Endothelial cell of umbilical vein (primary cell): Measurements from ENCODE around the gene UBE2C. TPM values are rescaled to one million over a fixed set of nuclear protein-coding genes. Genes with fewer than 3 reads are reported as not detected.
A peak's percentile ranks its signal among the peaks of the same experiment; 100 is the strongest.

ENCODE experiments used
- BruUV-seq: library from RNA; stranded (reverse); fragments of 400-500 nt; replicated peaks from 2 replicates; lab custom pipeline; 2021; lab: Mats Ljungman, UMichigan
- CTCF ChIA-PET: fragments of 300-600, 350-600 bp; sonication (Branson Sonifier 250); formaldehyde crosslinking; loops from one replicate; lab custom pipeline; 2021; ENCODE audit warnings: antibody characterized with exemption, inconsistent platforms; lab: Charles Lee
- POLR2A ChIA-PET: fragments of 300-600, 350-600 bp; sonication (Branson Sonifier 250); formaldehyde crosslinking; loops from one replicate; lab custom pipeline; 2021; ENCODE audit warnings: antibody characterized with exemption, inconsistent platforms; lab: Charles Lee
- DNase-seq: peaks from one replicate; pipeline ENCODE4 v3.0.0-alpha.2; 2011; ENCODE audit warnings: low read depth, low spot score
- FAIRE-seq: peaks from 2 replicates; lab custom pipeline; 2011; peaks lifted over from hg19 to GRCh38; lab: Jason Lieb, UNC
- H2AFZ ChIP-seq: 2 replicates; pipeline ENCODE4 v1.6.0; 2012; ENCODE audit warnings: low read depth, low read length, control low read depth, inconsistent platforms
- H3K27ac ChIP-seq: 2 replicates; pipeline ENCODE4 v1.5.1; 2011; ENCODE audit warnings: low read depth, mild to moderate bottlenecking, control low read depth, low read length, moderate library complexity; ENCODE audit not compliant: insufficient read depth
- H3K27me3 ChIP-seq, 2 experiments: 2 replicates each; pipeline versions ENCODE4 v1.6.0 to v1.6.1; 2011; ENCODE audit warnings: low read length in 2 of 2, mixed read lengths in 1 of 2; ENCODE audit not compliant: control insufficient read depth in 2 of 2, insufficient read depth in 2 of 2
- H3K36me3 ChIP-seq, 2 experiments: 2 replicates in 1 of 2; 3 replicates in 1 of 2; pipeline ENCODE4 v1.5.1; 2011; ENCODE audit warnings: low read length in 2 of 2, mild to moderate bottlenecking in 1 of 2, moderate library complexity in 1 of 2; ENCODE audit not compliant: control insufficient read depth in 2 of 2, insufficient read depth in 2 of 2; ENCODE audit errors: extremely low read depth in 1 of 2
- H3K4me1 ChIP-seq: 3 replicates; pipeline ENCODE4 v1.5.1; 2011; ENCODE audit warnings: mild to moderate bottlenecking, low read length; ENCODE audit not compliant: control insufficient read depth, insufficient read depth; ENCODE audit errors: extremely low read depth
- H3K4me2 ChIP-seq: 2 replicates; pipeline ENCODE4 v1.6.1; 2011; ENCODE audit warnings: low read length, control low read depth, mixed read lengths; ENCODE audit not compliant: insufficient read depth
- H3K4me3 ChIP-seq, 3 experiments: fragments of 200-600 bp in 1 of 3; sonication (generic), shearing (Covaris generic) in 1 of 3; replicated peaks in 1 of 3; 2 replicates each; pipeline ENCODE4 v1.5.1; 2011 to 2016; ENCODE audit warnings: control low read depth in 3 of 3, low read length in 3 of 3, mild to moderate bottlenecking in 2 of 3, inconsistent platforms in 1 of 3, low read depth in 1 of 3, moderate library complexity in 1 of 3; ENCODE audit not compliant: insufficient read depth in 1 of 3
- H3K79me2 ChIP-seq: 2 replicates; pipeline ENCODE4 v1.6.0; 2012; ENCODE audit warnings: low read length, inconsistent platforms; ENCODE audit not compliant: control insufficient read depth, insufficient read depth
- H3K9ac ChIP-seq: replicated peaks from 2 replicates; pipeline ENCODE3; 2011; ENCODE audit warnings: low read length, control low read depth; ENCODE audit not compliant: insufficient read depth; ENCODE audit errors: extremely low read depth
- H3K9me1 ChIP-seq: replicated peaks from 3 replicates; pipeline ENCODE4 v1.6.0; 2011; ENCODE audit warnings: mild to moderate bottlenecking, low read length; ENCODE audit not compliant: control insufficient read depth, insufficient read depth; ENCODE audit errors: extremely low read depth
- H3K9me3 ChIP-seq: replicated peaks from 2 replicates; pipeline ENCODE4 v1.5.1; 2012; ENCODE audit warnings: low read length, inconsistent platforms; ENCODE audit not compliant: control insufficient read depth, insufficient read depth
- H4K20me1 ChIP-seq: replicated peaks from 2 replicates; pipeline ENCODE3; 2011; ENCODE audit warnings: mild to moderate bottlenecking, low read length; ENCODE audit not compliant: control insufficient read depth, insufficient read depth; ENCODE audit errors: extremely low read depth
- CTCF ChIP-seq, 2 donors: IDR thresholded peaks; 1 replicate in 1 of 2; 2 replicates in 1 of 2; pipeline ENCODE4 v1.5.1; 2011; ENCODE audit warnings: low read length in 2 of 2, mild to moderate bottlenecking in 2 of 2, moderate library complexity in 2 of 2, control low read depth in 1 of 2, inconsistent platforms in 1 of 2, low read depth in 1 of 2; ENCODE audit not compliant: insufficient read depth in 1 of 2; ENCODE audit errors: extremely low read depth in 1 of 2
- EZH2 ChIP-seq: IDR thresholded peaks from 2 replicates; pipeline ENCODE4 v1.6.1; 2012; ENCODE audit warnings: borderline replicate concordance, low read depth, mild to moderate bottlenecking, moderate library complexity, low read length, inconsistent platforms; ENCODE audit not compliant: severe bottlenecking
- FOS ChIP-seq: IDR thresholded peaks from 2 replicates; pipeline ENCODE4 v1.6.1; 2011; ENCODE audit warnings: mild to moderate bottlenecking, low read length, moderate library complexity, borderline replicate concordance; ENCODE audit not compliant: insufficient read depth
- GATA2 ChIP-seq: IDR thresholded peaks from 2 replicates; pipeline ENCODE4 v1.7.0; 2011; ENCODE audit warnings: low read depth, mild to moderate bottlenecking, moderate library complexity, mixed read lengths, low read length; ENCODE audit not compliant: insufficient read length, insufficient read depth
- JUN ChIP-seq: IDR thresholded peaks from 2 replicates; pipeline ENCODE4 v1.6.1; 2011; ENCODE audit warnings: borderline replicate concordance, low read depth; ENCODE audit not compliant: insufficient read length, insufficient read depth
- MAX ChIP-seq: IDR thresholded peaks from 2 replicates; pipeline ENCODE4 v1.6.1; 2011; ENCODE audit not compliant: insufficient read depth, insufficient read length
- MYC ChIP-seq: IDR thresholded peaks from one replicate; pipeline ENCODE4 v1.6.1; 2011; ENCODE audit warnings: mild to moderate bottlenecking, low read depth, low read length
- POLR2A ChIP-seq: IDR thresholded peaks from 2 replicates; pipeline ENCODE4 v1.6.1; 2012; ENCODE audit warnings: low read depth, mild to moderate bottlenecking, control low read depth, low read length
- POLR2AphosphoS5 ChIP-seq: IDR thresholded peaks from 2 replicates; pipeline ENCODE4 v1.6.1; 2012; ENCODE audit warnings: low read depth, mild to moderate bottlenecking, control low read depth, low read length, moderate library complexity; ENCODE audit not compliant: insufficient read depth
- dilution Hi-C: fragments of 300-500 bp; cut with MboI; formaldehyde crosslinking; loops from one replicate; pipeline ENCODE4 v1.15.0; 2019; ENCODE audit warnings: low sequenced_read_pairs; ENCODE audit not compliant: extremely low pct_ligation_motif_present
- intact Hi-C: fragments of 100-400 bp; cut with micrococcal nuclease; formaldehyde crosslinking; loops from one replicate; pipeline ENCODE4 v1.10.0; 2022
- polyA plus RNA-seq, 4 experiments: library from polyadenylated mRNA; depleted of rRNA in 3 of 4; stranded (reverse) in 3 of 4; unstranded in 1 of 4; fragments of >200 nt; gene quantifications; 2 replicates each; pipeline versions ENCODE4 v1.2.1 to v1.2.3, GENCODE V29; 2011 to 2012; ENCODE audit warnings: missing spikeins in 1 of 4
- total RNA-seq: library from RNA; stranded (reverse); gene quantifications from 2 replicates; pipeline ENCODE4 v1.2.3, GENCODE V29; 2021

The UBE2C gene
- total and polyA plus RNA-seq, 2 donors (not counting 3 experiments of a cell fraction or from before 2014, with no cell fraction given), result 129 to 130 TPM

- no peaks in the 10 kb centered on the region for H3K27me3 ChIP-seq
- H3K9me3 ChIP-seq, result no peaks in the 10 kb centered on the region
- no peaks in the 10 kb centered on the region for H4K20me1 ChIP-seq
- no peaks in the 10 kb centered on the region for H3K79me2 ChIP-seq
- POLR2A ChIA-PET, result no interaction called here
- no peak overlapping the region for H3K4me2 ChIP-seq
- dilution Hi-C loops, result no loop called here
- no peak overlapping the region for H3K9ac ChIP-seq
- no peak overlapping the region for H3K27ac ChIP-seq
- no peak for DNase-seq
- CTCF ChIA-PET, result interaction anchor here (1.9 to 2.4 kb wide), 2 partner anchors 12 to 16 kb away, joined by 7 to 14 read pairs; no protein-coding TSS in a partner anchor
- peaks cover 32% of the 10 kb centered on the region for H3K4me1 ChIP-seq
- intact Hi-C loops, result no loop called here
- no peak for TF ChIP-seq EZH2
- TF ChIP-seq FOS, result peak; percentile 38
- H3K4me3 ChIP-seq, result no peak overlapping the region
- no TSS peak for BruUV-seq
- no peak for FAIRE-seq
- no peaks in the 10 kb centered on the region for H3K9me1 ChIP-seq
- H2AFZ ChIP-seq, result no peak overlapping the region
- no peaks in the 10 kb centered on the region for H3K36me3 ChIP-seq
Measured at GRCh38 chr20:45782890-45783289, 29.6 kb upstream of the UBE2C start.

- H3K4me2 ChIP-seq, result no peak overlapping the region
- ChIA-PET POLR2A (no interaction called here), CTCF (interaction anchor here (1.9 to 2.4 kb wide), 2 partner anchors 13 to 15 kb away, joined by 7 to 14 read pairs; no protein-coding TSS in a partner anchor)
- peaks cover 23% of the 10 kb centered on the region for H3K4me1 ChIP-seq
- BruUV-seq, result no TSS peak
- no peaks in the 10 kb centered on the region for H3K9me3 ChIP-seq
- no peak overlapping the region for H3K9ac ChIP-seq
- H2AFZ ChIP-seq, result no peak overlapping the region
- no peaks in the 10 kb centered on the region for H4K20me1 ChIP-seq
- no peak overlapping the region for H3K27ac ChIP-seq
- dilution Hi-C loops, result no loop called here
- peaks cover 1 to 2% of the 10 kb centered on the region in 2 experiments for H3K27me3 ChIP-seq
- DNase-seq (no peak), FAIRE-seq (no peak)
- TF ChIP-seq GATA2 (no peak), MYC (no peak), EZH2 (no peak), POLR2A (no peak), CTCF (IDR thresholded peaks at IDR 0.05; ENCODE audit: extremely low read depth in 1 of 2, insufficient read depth in 1 of 2, low read depth in 1 of 2, low read length in 2 of 2) (no peak), POLR2AphosphoS5 (no peak), JUN (no peak), FOS (no peak), MAX (no peak)
- no peaks in the 10 kb centered on the region for H3K79me2 ChIP-seq
- H3K4me3 ChIP-seq, result no peak overlapping the region
- H3K9me1 ChIP-seq, result no peaks in the 10 kb centered on the region
- H3K36me3 ChIP-seq, result no peaks in the 10 kb centered on the region
- intact Hi-C loops, result no loop called here
Measured at GRCh38 chr20:45783656-45784294, 28.7 kb upstream of the UBE2C start.
